Neural progenitor cell (in vitro differentiated cells): ENCODE data around the gene UBXN11. TPM values are rescaled to one million over a fixed set of nuclear protein-coding genes. Genes with fewer than 3 reads are reported as not detected.

Source experiments
- DNase-seq: peaks from one replicate; pipeline ENCODE4 v3.0.0-alpha.2; 2016; ENCODE audit warnings: low spot score
- H2AFZ ChIP-seq: fragments of 200-600 bp; sonication (generic); replicated peaks from 2 replicates; pipeline ENCODE4 v1.6.1; 2016; ENCODE audit warnings: antibody characterized with exemption
- H3F3A ChIP-seq: fragments of 200-600 bp; sonication (generic); 2 replicates; pipeline ENCODE4 v1.6.1; 2016; ENCODE audit warnings: antibody characterized with exemption, low read depth
- H3K27ac ChIP-seq: fragments of 200-600 bp; sonication (generic); 2 replicates; pipeline ENCODE4 v1.5.1; 2016; ENCODE audit warnings: mild to moderate bottlenecking
- H3K27me3 ChIP-seq: fragments of 200-600 bp; sonication (generic); 2 replicates; pipeline ENCODE4 v1.6.1; 2016; ENCODE audit warnings: mild to moderate bottlenecking, moderate library complexity
- H3K36me3 ChIP-seq: fragments of 200-600 bp; sonication (generic); 2 replicates; pipeline ENCODE4 v1.5.1; 2016
- H3K4me1 ChIP-seq: fragments of 200-600 bp; sonication (generic); 2 replicates; pipeline ENCODE4 v1.6.1; 2016; ENCODE audit warnings: mixed run types
- H3K4me2 ChIP-seq: fragments of 200-600 bp; sonication (generic); 2 replicates; pipeline ENCODE4 v1.6.1; 2016
- H3K4me3 ChIP-seq: fragments of 200-600 bp; sonication (generic); 2 replicates; pipeline ENCODE4 v1.5.1; 2016
- H3K79me2 ChIP-seq: fragments of 200-600 bp; sonication (generic); 2 replicates; pipeline ENCODE4 v1.6.1; 2016; ENCODE audit warnings: low read depth
- H3K9ac ChIP-seq: fragments of 200-600 bp; sonication (generic); 2 replicates; pipeline ENCODE4 v1.6.1; 2016
- H3K9me3 ChIP-seq: fragments of 200-600 bp; sonication (generic); 2 replicates; pipeline ENCODE4 v1.5.1; 2016; ENCODE audit warnings: low read depth
- H4K20me1 ChIP-seq: fragments of 200-600 bp; sonication (generic); 2 replicates; pipeline ENCODE4 v1.6.1; 2016; ENCODE audit warnings: low read depth
- H3K27ac Mint-ChIP-seq: 3 replicates; pipeline ENCODE4 v1.8.0; 2021; ENCODE audit warnings: mixed read lengths
- H3K27me3 Mint-ChIP-seq: 2 replicates; pipeline ENCODE4 v1.8.0; 2022; ENCODE audit warnings: low read depth, mild to moderate bottlenecking, inconsistent platforms, moderate library complexity, mixed read lengths; ENCODE audit not compliant: insufficient read depth
- H3K36me3 Mint-ChIP-seq: 3 replicates; pipeline ENCODE4 v1.8.0; 2021; ENCODE audit warnings: mixed read lengths
- H3K4me1 Mint-ChIP-seq: 3 replicates; pipeline ENCODE4 v1.8.0; 2021; ENCODE audit warnings: mixed read lengths
- H3K4me3 Mint-ChIP-seq: 3 replicates; pipeline ENCODE4 v1.8.0; 2021; ENCODE audit warnings: mild to moderate bottlenecking, moderate library complexity, mixed read lengths
- H3K9me3 Mint-ChIP-seq: 3 replicates; pipeline ENCODE4 v1.8.0; 2020; ENCODE audit warnings: mixed read lengths
- CTCF ChIP-seq: fragments of 200-600 bp; sonication (generic); IDR thresholded peaks from 2 replicates; pipeline ENCODE4 v1.5.1; 2017; ENCODE audit warnings: antibody characterized with exemption, mild to moderate bottlenecking
- EZH2 ChIP-seq: fragments of 200-600 bp; sonication (generic); IDR thresholded peaks from 2 replicates; pipeline ENCODE4 v1.6.1; 2017; ENCODE audit warnings: antibody characterized with exemption, mild to moderate bottlenecking, moderate library complexity
- EZH2phosphoT487 ChIP-seq: fragments of 200-600 bp; sonication (generic); IDR thresholded peaks from 2 replicates; pipeline ENCODE4 v1.6.1; 2017; ENCODE audit warnings: antibody characterized with exemption
- total RNA-seq: library from RNA; depleted of rRNA; stranded (reverse); fragments of >200 nt; gene quantifications from 2 replicates; pipeline ENCODE4 v1.2.3, GENCODE V29; 2015; ENCODE audit warnings: low replicate concordance

Gene UBXN11
- total RNA-seq, 1 donor from 2014 or later = 5.9 TPM

GRCh38 chr1:26284597-26285347, 21.7 kb downstream of the UBXN11 start:
- DNase-seq = peak; percentile 87
- Mint-ChIP-seq H3K27ac (peak overlapping the region; percentile 84), H3K4me3 (peak overlapping the region; percentile 59), H3K36me3 (peaks cover 3% of the 10 kb centered on the region), H3K9me3 (no peaks in the 10 kb centered on the region), H3K27me3 (peaks cover 5% of the 10 kb centered on the region), H3K4me1 (peaks cover 63% of the 10 kb centered on the region)
- no peak overlapping the region for H3K4me3 ChIP-seq
- H3K4me2 ChIP-seq = no peak overlapping the region
- H3K4me1 ChIP-seq = peaks cover 31% of the 10 kb centered on the region
- TF ChIP-seq CTCF = peak; percentile 95
- no peak for TF ChIP-seq EZH2phosphoT487
- TF ChIP-seq EZH2 = no peak
- no peak overlapping the region for H3K27ac ChIP-seq
- H3K36me3 ChIP-seq = no peaks in the 10 kb centered on the region
- peaks cover 23% of the 10 kb centered on the region for H3K79me2 ChIP-seq
- peaks cover 28% of the 10 kb centered on the region for H3F3A ChIP-seq
- no peak overlapping the region for H3K9ac ChIP-seq
- no peaks in the 10 kb centered on the region for H3K9me3 ChIP-seq
- peaks cover 6% of the 10 kb centered on the region for H4K20me1 ChIP-seq
- no peak overlapping the region for H2AFZ ChIP-seq
- no peaks in the 10 kb centered on the region for H3K27me3 ChIP-seq

- DNase-seq = no peak
- Mint-ChIP-seq H3K4me3 (no peak overlapping the region), H3K27ac (peak overlapping the region; percentile 84), H3K9me3 (no peaks in the 10 kb centered on the region), H3K27me3 (peaks cover 5% of the 10 kb centered on the region), H3K36me3 (peaks cover 3% of the 10 kb centered on the region), H3K4me1 (peaks cover 63% of the 10 kb centered on the region)
- H3K9ac ChIP-seq = no peak overlapping the region
- no peak overlapping the region for H2AFZ ChIP-seq
- peaks cover 26% of the 10 kb centered on the region for H3K4me1 ChIP-seq
- H3K4me2 ChIP-seq = no peak overlapping the region
- H3K4me3 ChIP-seq = no peak overlapping the region
- no peak overlapping the region for H3K27ac ChIP-seq
- H3K27me3 ChIP-seq = no peaks in the 10 kb centered on the region
- no peaks in the 10 kb centered on the region for H3K36me3 ChIP-seq
- H4K20me1 ChIP-seq = peaks cover 11% of the 10 kb centered on the region
- TF ChIP-seq EZH2phosphoT487 (no peak), CTCF (no peak), EZH2 (no peak)
- H3K9me3 ChIP-seq = no peaks in the 10 kb centered on the region
- peaks cover 36% of the 10 kb centered on the region for H3F3A ChIP-seq
- peaks cover 23% of the 10 kb centered on the region for H3K79me2 ChIP-seq
Observed at GRCh38 chr1:26283871-26284596, 22.4 kb downstream of the UBXN11 start.

GRCh38 chr1:26283279-26283853, 23.1 kb downstream of the UBXN11 start:
- no peak overlapping the region for H3K27ac ChIP-seq
- no peaks in the 10 kb centered on the region for H3K27me3 ChIP-seq
- H3K27ac Mint-ChIP-seq = no peak overlapping the region

More at GRCh38 chr1:26283279-26283853, 23.1 kb downstream of the UBXN11 start:
- Histone ChIP-seq H3K79me2 (peaks cover 23% of the 10 kb centered on the region), H3K4me2 (no peak overlapping the region), H4K20me1 (peaks cover 11% of the 10 kb centered on the region), H3K4me1 (peaks cover 24% of the 10 kb centered on the region), H3F3A (peaks cover 42% of the 10 kb centered on the region), H3K4me3 (no peak overlapping the region), H2AFZ (no peak overlapping the region), H3K9me3 (no peaks in the 10 kb centered on the region), H3K9ac (no peak overlapping the region), H3K36me3 (no peaks in the 10 kb centered on the region)
- Mint-ChIP-seq H3K4me1 (peaks cover 61% of the 10 kb centered on the region), H3K4me3 (peak overlapping the region; percentile 56), H3K27me3 (peaks cover 5% of the 10 kb centered on the region), H3K36me3 (peaks cover 5% of the 10 kb centered on the region), H3K9me3 (no peaks in the 10 kb centered on the region)
- no peak for DNase-seq
- TF ChIP-seq EZH2 = no peak
- TF ChIP-seq CTCF = no peak
- no peak for TF ChIP-seq EZH2phosphoT487
